CD4-positive, CD25-positive, alpha-beta regulatory T cell (primary cell): ENCODE results near the gene RIN3. TPM values are rescaled to one million over a fixed set of nuclear protein-coding genes. Genes with fewer than 3 reads are reported as not detected.

Experiments used
- ATAC-seq, 2 donors: fragments of 150-1000 bp; cut with Tn5 transposase; one replicate each; pipeline ENCODE4 v1.10.0; 2021; ENCODE audit warnings: low read depth in 2 of 2, moderate number of reproducible peaks in 2 of 2, moderate library complexity in 1 of 2
- DNase-seq, 3 donors: peaks; one replicate each; pipeline versions ENCODE4 v3.0.0 to v3.0.0-alpha.2; 2012 to 2022; ENCODE audit warnings: mixed read lengths in 1 of 3
- H3K27ac ChIP-seq: one replicate; pipeline ENCODE4 v1.7.0; 2013; ENCODE audit warnings: mild to moderate bottlenecking, low read length; ENCODE audit not compliant: insufficient read depth, poor library complexity, severe bottlenecking
- H3K27me3 ChIP-seq: one replicate; pipeline ENCODE4 v1.7.0; 2013; ENCODE audit warnings: low read length; ENCODE audit not compliant: control insufficient read depth, insufficient read depth
- H3K36me3 ChIP-seq: one replicate; pipeline ENCODE4 v1.7.0; 2013; ENCODE audit warnings: mild to moderate bottlenecking, low read length, moderate library complexity; ENCODE audit not compliant: control insufficient read depth, insufficient read depth
- H3K4me1 ChIP-seq: 2 replicates; pipeline ENCODE4 v1.7.0; 2013; ENCODE audit warnings: mild to moderate bottlenecking, low read length; ENCODE audit not compliant: insufficient read depth, control insufficient read depth, poor library complexity, severe bottlenecking
- H3K4me3 ChIP-seq: one replicate; pipeline ENCODE4 v1.7.0; 2013; ENCODE audit warnings: low read depth, mild to moderate bottlenecking, low read length, moderate library complexity
- H3K9me3 ChIP-seq, 2 experiments: 1 replicate in 1 of 2; 2 replicates in 1 of 2; pipeline ENCODE4 v1.7.0; 2013; ENCODE audit warnings: low read length in 2 of 2, mild to moderate bottlenecking in 1 of 2, moderate library complexity in 1 of 2; ENCODE audit not compliant: control insufficient read depth in 2 of 2
- H3K27ac Mint-ChIP-seq, 3 donors: one replicate each; pipeline ENCODE4 v1.8.0; 2020 to 2022; ENCODE audit warnings: mild to moderate bottlenecking in 3 of 3, mixed read lengths in 3 of 3, moderate library complexity in 2 of 3
- H3K27me3 Mint-ChIP-seq: one replicate; pipeline ENCODE4 v1.8.0; 2022; ENCODE audit warnings: mild to moderate bottlenecking, mixed read lengths
- H3K36me3 Mint-ChIP-seq: one replicate; pipeline ENCODE4 v1.8.0; 2020; ENCODE audit warnings: mixed read lengths
- H3K4me1 Mint-ChIP-seq, 4 donors: one replicate each; pipeline ENCODE4 v1.8.0; 2020 to 2022; ENCODE audit warnings: mixed read lengths in 4 of 4, mild to moderate bottlenecking in 1 of 4
- H3K4me3 Mint-ChIP-seq, 4 donors: one replicate each; pipeline ENCODE4 v1.8.0; 2020 to 2022; ENCODE audit warnings: mild to moderate bottlenecking in 4 of 4, mixed read lengths in 4 of 4, moderate library complexity in 3 of 4
- H3K9me3 Mint-ChIP-seq, 7 donors: one replicate each; pipeline ENCODE4 v1.8.0; 2020 to 2022; ENCODE audit warnings: mixed read lengths in 7 of 7, mild to moderate bottlenecking in 3 of 7, moderate library complexity in 2 of 7
- polyA plus RNA-seq, 4 donors: library from polyadenylated mRNA; unstranded; fragments of 300-500 nt; fragmentation: Illumina TruSeq; gene quantifications; one replicate each; pipeline ENCODE4 v1.2.3, GENCODE V29; 2021
- total RNA-seq: library from RNA; stranded (reverse); gene quantifications from one replicate; pipeline ENCODE4 v1.2.3, GENCODE V29; 2022

RIN3 gene
- total and polyA plus RNA-seq, 5 donors from 2014 or later: 21.0 to 120 (median 25.0) TPM

DNA sequence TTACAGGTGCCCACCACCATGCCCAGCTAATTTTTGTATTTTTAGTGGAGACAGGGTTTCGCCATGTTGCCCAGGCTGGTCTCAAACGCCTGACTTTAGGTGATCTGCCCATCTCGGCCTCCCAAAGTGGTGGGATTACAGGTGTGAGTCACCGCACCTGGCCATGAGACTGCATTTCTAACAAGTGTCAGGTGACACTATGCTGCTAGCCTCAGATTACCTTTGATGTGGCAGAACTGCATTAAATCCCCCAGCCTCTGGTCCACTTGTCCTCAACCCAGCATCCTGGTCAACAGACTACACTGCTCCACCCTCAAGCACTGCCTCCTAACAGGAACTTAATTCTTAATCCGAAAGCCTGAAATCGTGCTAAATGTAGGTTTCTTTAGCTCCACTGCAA lies 221.8 kb downstream of the RIN3 start:
- Histone ChIP-seq H3K4me1 (peaks cover 14% of the 10 kb centered on the region), H3K4me3 (no peak overlapping the region), H3K9me3 (no peaks in the 10 kb centered on the region), H3K36me3 (peaks cover 7% of the 10 kb centered on the region), H3K27me3 (no peaks in the 10 kb centered on the region), H3K27ac (no peak overlapping the region)
- H3K36me3 Mint-ChIP-seq: peaks cover 27% of the 10 kb centered on the region
- peak overlapping the region in 1 of 3 donors; percentile 88 for H3K27ac Mint-ChIP-seq
- no peak for ATAC-seq
- H3K9me3 Mint-ChIP-seq: peaks cover 0 to 2% (median 0%) of the 10 kb centered on the region in 7 donors
- H3K27me3 Mint-ChIP-seq: no peaks in the 10 kb centered on the region
- no peak for DNase-seq
- H3K4me1 Mint-ChIP-seq: peaks cover 8 to 18% (median 11%) of the 10 kb centered on the region in 4 donors
- peak overlapping the region in 1 of 4 donors; percentile 27 for H3K4me3 Mint-ChIP-seq

DNA sequence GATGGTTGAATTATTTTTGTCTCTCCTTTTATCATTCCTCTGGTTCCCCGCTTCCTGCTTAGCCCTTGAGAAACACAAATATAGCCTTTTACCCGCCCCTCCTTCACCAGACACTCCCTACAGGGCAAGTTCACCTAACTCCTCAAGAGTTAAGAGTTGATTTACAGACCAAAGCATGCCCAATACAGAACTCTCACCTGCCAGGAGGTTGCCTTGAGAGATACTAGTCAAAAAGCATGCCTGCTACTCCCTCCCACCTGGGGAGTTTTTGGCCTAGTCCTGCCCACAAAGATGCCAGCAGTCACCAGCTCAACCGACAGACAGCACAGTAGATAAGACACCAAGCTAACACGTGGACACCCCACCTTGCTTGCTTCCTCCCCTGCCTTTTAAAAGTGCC lies 223.6 kb downstream of the RIN3 start:
- Histone ChIP-seq H3K9me3 (no peaks in the 10 kb centered on the region), H3K27ac (no peak overlapping the region), H3K36me3 (peaks cover 1% of the 10 kb centered on the region), H3K4me3 (no peak overlapping the region), H3K27me3 (no peaks in the 10 kb centered on the region), H3K4me1 (peaks cover 14% of the 10 kb centered on the region)
- Mint-ChIP-seq H3K4me1 (peaks cover 8 to 18% (median 11%) of the 10 kb centered on the region in 4 donors), H3K27ac (peak overlapping the region; percentile 29 to 66 (median 53)), H3K27me3 (no peaks in the 10 kb centered on the region), H3K36me3 (peaks cover 14% of the 10 kb centered on the region), H3K4me3 (peak overlapping the region in 1 of 4 donors; percentile 19), H3K9me3 (peaks cover 0 to 2% (median 0%) of the 10 kb centered on the region in 7 donors)
- ATAC-seq (peak; percentile 52 to 63), DNase-seq (peak in 1 of 3 donors; percentile 53)

DNA sequence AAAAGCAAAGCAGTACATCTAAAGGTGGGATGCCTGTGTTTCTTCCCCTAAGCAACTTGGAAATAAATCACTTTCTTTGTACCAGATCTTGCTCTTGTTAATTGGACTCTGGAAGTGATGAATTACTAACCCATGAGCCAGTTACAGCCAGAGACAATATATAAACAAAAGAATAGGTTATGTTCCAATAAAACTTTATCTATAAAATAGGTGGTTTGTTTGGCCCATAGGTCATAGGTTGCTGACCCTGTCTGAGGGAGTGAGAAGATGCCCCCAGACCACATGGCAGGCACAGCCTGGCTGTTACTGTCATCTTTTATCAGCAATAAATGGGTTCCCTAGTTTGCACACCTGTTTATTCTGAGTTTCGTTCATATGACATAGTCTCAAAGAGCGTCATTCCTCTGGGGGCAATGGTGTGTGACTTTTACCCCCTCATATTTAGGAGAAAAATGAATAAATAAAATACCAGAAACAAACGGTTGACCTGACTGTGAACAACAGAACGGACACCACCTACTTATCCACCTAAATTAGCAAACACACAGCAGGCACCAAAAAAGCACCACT lies 224.1 kb downstream of the RIN3 start:
- H3K27me3 Mint-ChIP-seq: no peaks in the 10 kb centered on the region
- no peaks in the 10 kb centered on the region for H3K9me3 Mint-ChIP-seq
- Histone ChIP-seq H3K27ac (no peak overlapping the region), H3K4me3 (no peak overlapping the region), H3K36me3 (no peaks in the 10 kb centered on the region), H3K27me3 (no peaks in the 10 kb centered on the region), H3K9me3 (no peaks in the 10 kb centered on the region), H3K4me1 (peaks cover 14% of the 10 kb centered on the region)
- peaks cover 8 to 18% (median 11%) of the 10 kb centered on the region in 4 donors for H3K4me1 Mint-ChIP-seq
- H3K4me3 Mint-ChIP-seq: no peak overlapping the region
- ATAC-seq (no peak), DNase-seq (no peak)
- peaks cover 9% of the 10 kb centered on the region for H3K36me3 Mint-ChIP-seq
- peak overlapping the region; percentile 29 to 66 (median 53) for H3K27ac Mint-ChIP-seq

Other genes with a start within 250 kb of the RIN3 start
- gene SLC24A4, start 190.6 kb upstream of the RIN3 start, total RNA-seq: not detected
- under 1 TPM in 1 of 4 donors, not detected in 3; 0.91 TPM for gene SLC24A4, start 190.6 kb upstream of the RIN3 start, polyA plus RNA-seq
- 10.9 TPM for gene LGMN, start 234.8 kb downstream of the RIN3 start, total RNA-seq
- 10 to 100 TPM; 15.4 to 34.4 (median 19.7) TPM for gene LGMN, start 234.8 kb downstream of the RIN3 start, polyA plus RNA-seq